Body of pancreas (tissue), 4 donors: ENCODE results near the gene SMCO2.
A peak's percentile ranks its signal among the peaks of the same experiment; 100 is the strongest.

ENCODE experiments used
- POLR2A ChIP-seq, 3 donors: fragments of 450-650 bp; IDR thresholded peaks; one replicate each; pipeline ENCODE4 v1.6.1; 2016; ENCODE audit warnings: antibody characterized with exemption in 3 of 3, mild to moderate bottlenecking in 2 of 3
- TF ChIP-seq, protein P1 (sequence below), 7 experiments: fragments of 450-650 bp in 4 of 7; fragments of 200-600 bp in 3 of 7; sonication (generic) in 3 of 7; IDR thresholded peaks; one replicate each; pipeline ENCODE4 v1.5.1; 2016 to 2019; ENCODE audit warnings: antibody characterized with exemption in 7 of 7

GRCh38 chr12:27424631-27425230 lies 21.8 kb upstream of the SMCO2 start:
- TF ChIP-seq, protein P1, sequence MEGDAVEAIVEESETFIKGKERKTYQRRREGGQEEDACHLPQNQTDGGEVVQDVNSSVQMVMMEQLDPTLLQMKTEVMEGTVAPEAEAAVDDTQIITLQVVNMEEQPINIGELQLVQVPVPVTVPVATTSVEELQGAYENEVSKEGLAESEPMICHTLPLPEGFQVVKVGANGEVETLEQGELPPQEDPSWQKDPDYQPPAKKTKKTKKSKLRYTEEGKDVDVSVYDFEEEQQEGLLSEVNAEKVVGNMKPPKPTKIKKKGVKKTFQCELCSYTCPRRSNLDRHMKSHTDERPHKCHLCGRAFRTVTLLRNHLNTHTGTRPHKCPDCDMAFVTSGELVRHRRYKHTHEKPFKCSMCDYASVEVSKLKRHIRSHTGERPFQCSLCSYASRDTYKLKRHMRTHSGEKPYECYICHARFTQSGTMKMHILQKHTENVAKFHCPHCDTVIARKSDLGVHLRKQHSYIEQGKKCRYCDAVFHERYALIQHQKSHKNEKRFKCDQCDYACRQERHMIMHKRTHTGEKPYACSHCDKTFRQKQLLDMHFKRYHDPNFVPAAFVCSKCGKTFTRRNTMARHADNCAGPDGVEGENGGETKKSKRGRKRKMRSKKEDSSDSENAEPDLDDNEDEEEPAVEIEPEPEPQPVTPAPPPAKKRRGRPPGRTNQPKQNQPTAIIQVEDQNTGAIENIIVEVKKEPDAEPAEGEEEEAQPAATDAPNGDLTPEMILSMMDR (IDR thresholded peaks at IDR 0.05): peak; percentile 20 to 68 (median 57)
- TF ChIP-seq POLR2A (IDR thresholded peaks at IDR 0.05): no peak
